AG09319 (cell line): ENCODE results near the gene ZGPAT.

Experiments used
- DNase-seq: peaks from one replicate; pipeline ENCODE4 v3.0.0-alpha.2; 2010; ENCODE audit warnings: low read depth; ENCODE audit errors: extremely low read depth
- TF ChIP-seq, protein P1 (sequence below): IDR thresholded peaks from 2 replicates; pipeline ENCODE4 v1.5.1; 2011; ENCODE audit warnings: low read depth, mild to moderate bottlenecking, inconsistent platforms, low read length, moderate library complexity

Gene ZGPAT

DNA sequence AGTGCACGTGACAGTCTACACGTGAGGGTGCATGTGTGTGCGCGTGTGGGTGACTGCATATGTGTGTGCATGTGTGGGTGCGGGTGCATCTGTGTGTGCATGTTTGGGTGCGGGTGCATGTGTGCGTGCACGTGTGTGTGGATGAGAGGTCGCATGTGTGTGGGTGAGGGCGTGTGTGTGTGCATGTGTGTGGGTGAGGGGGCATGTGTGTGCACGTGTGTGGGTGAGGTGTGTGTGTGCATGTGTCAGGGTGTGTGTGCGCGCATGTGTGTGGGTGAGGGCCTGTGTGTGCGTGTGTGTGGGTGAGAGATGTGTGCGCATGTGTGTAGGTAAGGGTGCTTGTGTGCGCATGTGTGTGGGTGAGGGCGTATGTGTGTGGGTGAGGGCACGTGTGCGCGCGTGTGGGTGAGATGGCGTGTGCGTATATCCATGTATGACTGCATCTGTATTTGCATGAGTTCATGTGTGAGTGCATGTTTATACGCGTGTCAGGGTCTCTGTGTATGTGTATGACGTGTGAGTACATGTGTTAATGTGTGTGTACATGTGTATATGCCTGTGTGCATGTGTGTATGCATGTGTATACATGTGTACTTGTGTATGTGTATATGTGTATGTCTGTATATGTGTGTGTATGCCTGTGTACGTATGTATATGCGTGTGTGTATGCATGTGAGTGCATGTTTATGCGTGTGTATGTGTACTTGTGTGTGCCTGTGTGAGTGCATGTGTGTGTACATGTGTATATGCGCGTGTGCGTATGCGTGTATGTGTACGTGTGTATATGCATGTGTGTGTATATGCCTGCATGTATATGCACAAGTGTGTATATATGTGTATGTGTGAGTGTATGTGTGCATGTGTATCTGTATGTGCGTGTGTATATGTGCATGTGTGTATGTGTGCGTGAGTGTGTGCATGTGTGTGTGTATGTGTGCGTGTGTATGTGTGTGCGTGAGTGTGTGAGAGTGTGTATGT is 24.6 kb downstream of the ZGPAT start:
- DNase-seq = no peak
- TF ChIP-seq, protein P1, sequence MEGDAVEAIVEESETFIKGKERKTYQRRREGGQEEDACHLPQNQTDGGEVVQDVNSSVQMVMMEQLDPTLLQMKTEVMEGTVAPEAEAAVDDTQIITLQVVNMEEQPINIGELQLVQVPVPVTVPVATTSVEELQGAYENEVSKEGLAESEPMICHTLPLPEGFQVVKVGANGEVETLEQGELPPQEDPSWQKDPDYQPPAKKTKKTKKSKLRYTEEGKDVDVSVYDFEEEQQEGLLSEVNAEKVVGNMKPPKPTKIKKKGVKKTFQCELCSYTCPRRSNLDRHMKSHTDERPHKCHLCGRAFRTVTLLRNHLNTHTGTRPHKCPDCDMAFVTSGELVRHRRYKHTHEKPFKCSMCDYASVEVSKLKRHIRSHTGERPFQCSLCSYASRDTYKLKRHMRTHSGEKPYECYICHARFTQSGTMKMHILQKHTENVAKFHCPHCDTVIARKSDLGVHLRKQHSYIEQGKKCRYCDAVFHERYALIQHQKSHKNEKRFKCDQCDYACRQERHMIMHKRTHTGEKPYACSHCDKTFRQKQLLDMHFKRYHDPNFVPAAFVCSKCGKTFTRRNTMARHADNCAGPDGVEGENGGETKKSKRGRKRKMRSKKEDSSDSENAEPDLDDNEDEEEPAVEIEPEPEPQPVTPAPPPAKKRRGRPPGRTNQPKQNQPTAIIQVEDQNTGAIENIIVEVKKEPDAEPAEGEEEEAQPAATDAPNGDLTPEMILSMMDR = no peak

DNA sequence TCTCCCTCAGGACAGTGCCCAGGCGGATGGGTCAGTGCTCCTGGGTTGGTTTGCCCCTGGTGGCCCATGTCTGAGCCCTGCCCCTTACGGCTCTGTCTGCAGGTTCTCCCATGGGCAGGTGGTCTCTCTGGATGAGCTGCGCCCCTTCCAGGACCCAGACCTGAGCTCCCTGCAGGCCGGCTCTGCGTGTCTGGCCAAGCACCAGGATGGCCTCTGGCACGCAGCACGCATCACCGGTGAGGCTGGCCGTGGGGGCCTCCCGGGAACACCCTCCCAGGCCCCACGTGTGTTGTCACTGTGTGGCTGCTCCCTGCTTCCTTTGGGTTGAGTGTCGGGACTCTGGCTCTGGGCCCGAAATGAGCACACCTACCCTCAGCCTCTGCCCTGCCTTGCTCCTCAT is 25.3 kb downstream of the ZGPAT start:
- no peak for DNase-seq
- TF ChIP-seq, protein P1 = no peak

DNA sequence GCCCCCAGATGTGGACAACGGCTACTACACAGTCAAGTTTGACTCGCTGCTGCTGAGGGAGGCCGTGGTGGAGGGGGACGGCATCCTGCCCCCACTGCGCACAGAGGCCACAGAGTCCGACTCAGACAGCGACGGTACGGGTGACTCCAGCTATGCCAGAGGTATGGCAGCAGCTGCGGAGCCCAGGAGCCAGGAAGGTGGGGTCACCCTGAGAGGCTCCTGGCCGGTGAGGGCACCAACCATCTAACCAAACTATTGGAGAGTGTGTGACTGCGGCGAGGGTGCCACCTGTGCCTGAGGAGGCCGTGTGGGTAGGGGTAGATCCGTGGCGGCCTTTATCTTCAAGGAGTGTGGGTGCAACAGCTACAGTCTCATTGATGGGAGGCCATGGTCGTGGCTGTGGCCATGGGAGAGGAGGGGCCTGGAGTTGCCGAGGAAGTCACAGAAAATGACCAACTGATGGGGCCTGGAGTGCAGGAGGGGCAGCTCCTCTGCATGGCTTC is 25.8 kb downstream of the ZGPAT start:
- no peak for DNase-seq
- TF ChIP-seq, protein P1 = no peak

DNA sequence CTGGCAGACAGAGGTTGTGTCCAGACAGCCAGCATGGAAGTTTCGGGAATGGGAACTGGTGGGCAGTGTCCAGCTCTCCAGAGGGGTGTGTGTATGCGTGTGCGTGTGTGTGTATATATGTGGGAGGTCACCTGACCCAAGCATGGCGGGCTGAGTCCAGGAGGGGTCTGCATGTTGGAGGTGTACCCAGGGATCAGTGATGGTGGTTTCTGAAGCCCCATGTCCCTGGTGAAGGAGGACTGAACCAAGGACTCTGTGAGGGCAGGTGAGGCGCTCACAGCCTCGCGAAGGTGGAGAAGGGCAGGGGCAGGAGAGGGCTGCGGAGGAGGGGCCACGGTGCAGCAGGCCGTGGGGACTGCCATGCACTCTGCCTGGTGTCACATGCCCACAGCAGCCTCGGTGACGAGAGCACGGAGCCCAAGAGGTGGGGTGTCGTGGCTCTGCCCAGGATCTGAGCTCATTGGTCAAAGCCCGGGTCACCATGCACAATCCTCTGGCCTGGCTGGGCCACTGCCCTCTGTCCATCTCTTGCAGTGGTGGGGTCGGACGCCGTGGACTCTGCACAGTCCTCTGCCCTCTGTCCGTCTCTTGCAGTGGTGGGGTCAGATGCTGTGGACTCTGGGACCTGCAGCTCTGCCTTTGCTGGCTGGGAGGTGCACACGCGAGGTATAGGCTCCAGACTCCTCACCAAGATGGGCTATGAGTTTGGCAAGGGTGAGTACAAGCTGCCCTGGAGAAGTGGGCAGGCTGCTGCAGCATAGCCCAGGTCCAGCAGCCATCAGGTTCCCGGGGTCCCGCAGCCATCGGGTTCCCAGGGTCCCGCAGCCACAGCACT is 26.5 kb downstream of the ZGPAT start:
- TF ChIP-seq, protein P1 = no peak
- no peak for DNase-seq

DNA sequence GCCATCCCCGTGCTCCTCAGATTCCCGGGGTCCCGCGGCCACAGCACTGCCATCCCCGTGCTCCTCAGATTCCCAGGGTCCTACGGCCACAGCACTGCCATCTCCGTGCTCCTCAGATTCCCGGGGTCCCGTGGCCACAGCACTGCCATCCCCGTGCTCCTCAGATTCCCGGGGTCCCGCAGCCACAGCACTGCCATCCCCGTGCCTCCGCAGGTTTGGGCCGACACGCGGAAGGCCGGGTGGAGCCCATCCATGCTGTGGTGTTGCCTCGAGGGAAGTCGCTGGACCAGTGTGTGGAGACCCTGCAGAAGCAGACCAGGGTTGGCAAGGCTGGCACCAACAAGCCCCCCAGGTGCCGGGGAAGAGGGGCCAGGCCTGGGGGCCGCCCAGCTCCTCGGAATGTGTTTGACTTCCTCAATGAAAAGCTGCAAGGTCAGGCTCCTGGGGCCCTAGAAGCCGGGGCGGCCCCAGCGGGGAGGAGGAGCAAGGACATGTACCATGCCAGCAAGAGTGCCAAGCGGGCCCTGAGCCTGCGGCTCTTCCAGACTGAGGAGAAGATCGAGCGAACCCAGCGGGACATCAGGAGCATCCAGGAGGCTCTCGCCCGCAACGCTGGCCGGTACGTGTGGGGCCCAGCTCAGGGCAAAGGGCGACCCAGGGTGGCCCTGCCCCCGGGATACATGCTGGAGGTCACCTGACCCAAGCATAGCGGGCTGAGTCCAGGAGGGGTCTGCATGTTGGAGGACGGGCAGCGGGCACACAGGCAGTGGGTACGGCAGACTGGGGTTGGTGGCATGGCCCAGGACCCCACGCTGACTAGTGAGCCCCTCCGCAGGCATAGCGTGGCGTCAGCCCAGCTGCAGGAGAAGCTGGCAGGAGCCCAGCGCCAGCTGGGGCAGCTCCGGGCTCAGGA is 27.4 kb downstream of the ZGPAT start:
- TF ChIP-seq, protein P1 = no peak
- DNase-seq = no peak

DNA sequence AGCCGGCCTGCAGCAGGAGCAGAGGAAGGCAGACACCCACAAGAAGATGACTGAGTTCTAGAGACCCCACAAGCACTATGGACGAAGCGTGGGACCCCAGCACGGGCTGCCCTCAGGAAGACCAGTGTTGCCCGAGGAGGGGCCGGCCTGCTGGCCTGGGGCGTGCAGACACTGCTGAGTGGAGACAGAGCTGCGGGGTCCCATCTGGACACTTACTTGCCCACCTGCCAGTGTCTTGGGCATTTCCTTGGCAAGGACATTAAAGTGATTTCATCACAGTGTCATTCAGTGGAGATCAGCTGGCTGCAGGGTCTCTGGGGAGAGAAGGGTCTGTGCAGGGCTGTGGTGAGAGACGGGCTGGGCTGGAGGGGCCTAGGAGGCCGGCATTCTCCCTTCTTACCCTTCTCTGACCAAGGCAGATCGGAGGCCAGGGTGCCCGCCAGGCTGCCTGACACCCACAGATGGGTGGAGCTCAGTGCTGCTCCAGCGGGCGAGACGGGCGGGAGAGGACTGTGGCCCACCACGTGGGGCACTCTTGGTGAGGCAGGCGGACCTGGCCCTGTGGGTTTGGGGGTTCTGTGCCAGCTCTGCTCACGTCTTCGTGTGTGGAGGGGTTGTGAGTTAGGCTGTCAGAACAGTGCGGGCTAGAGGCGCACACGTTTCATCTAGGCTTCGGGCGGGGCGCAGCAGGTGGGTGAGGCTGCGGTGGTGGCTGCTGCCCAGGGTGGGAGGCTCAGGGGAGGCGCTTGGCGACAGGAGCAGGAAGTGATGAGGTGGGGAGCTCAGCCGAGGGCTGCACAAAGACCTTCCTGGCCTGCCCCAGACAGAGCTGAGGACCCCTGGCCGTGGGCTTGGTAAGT is 28.2 kb downstream of the ZGPAT start, which contains the start of gene LIME1:
TSS of gene LIME1 (plus strand) at position 806 of the 860 bp plus-strand sequence. CDS start 886 bp downstream, outside the sequence.
- TF ChIP-seq, protein P1 = no peak
- DNase-seq = no peak
